BJ (cell line): Measurements from ENCODE around the gene FHAD1. TPM values are rescaled to one million over a fixed set of nuclear protein-coding genes. Genes with fewer than 3 reads are reported as not detected.

Experiments used
- CTCF ChIA-PET: fragments of 350-600 bp; formaldehyde crosslinking; extraction: SDS; loops from one replicate; lab custom pipeline; 2021; ENCODE audit warnings: antibody characterized with exemption, inconsistent platforms; lab: Yijun Ruan, JAX
- POLR2A ChIA-PET: fragments of 300-600 bp; sonication (Branson Sonifier 250); formaldehyde crosslinking; extraction: SDS; loops from one replicate; lab custom pipeline; 2021; ENCODE audit warnings: antibody characterized with exemption; lab: Charles Lee
- DNase-seq: peaks from one replicate; pipeline ENCODE4 v3.0.0-alpha.2; 2011; ENCODE audit warnings: low read depth
- H3K27me3 ChIP-seq: 2 replicates; pipeline ENCODE4 v1.6.0; 2011; ENCODE audit warnings: low read length; ENCODE audit not compliant: control insufficient read depth, insufficient read depth
- H3K36me3 ChIP-seq: 2 replicates; pipeline ENCODE4 v1.5.1; 2011; ENCODE audit warnings: low read length; ENCODE audit not compliant: control insufficient read depth, insufficient read depth
- H3K4me3 ChIP-seq: 2 replicates; pipeline ENCODE4 v1.5.1; 2011; ENCODE audit warnings: low read depth, mild to moderate bottlenecking, control low read depth, low read length
- polyA plus RNA-seq: library from polyadenylated mRNA; depleted of rRNA; stranded (reverse); fragments of >200 nt; gene quantifications from 2 replicates; pipeline ENCODE4 v1.2.3, GENCODE V29; 2011; rRNA removed
- TF ChIP-seq, protein P1 (sequence below): IDR thresholded peaks from 2 replicates; pipeline ENCODE4 v1.5.1; 2011; ENCODE audit warnings: low read depth, mild to moderate bottlenecking, control low read depth, inconsistent platforms, low read length, moderate library complexity; ENCODE audit not compliant: insufficient read depth

Gene FHAD1
- polyA plus RNA-seq, 1 experiment: not detected

DNA sequence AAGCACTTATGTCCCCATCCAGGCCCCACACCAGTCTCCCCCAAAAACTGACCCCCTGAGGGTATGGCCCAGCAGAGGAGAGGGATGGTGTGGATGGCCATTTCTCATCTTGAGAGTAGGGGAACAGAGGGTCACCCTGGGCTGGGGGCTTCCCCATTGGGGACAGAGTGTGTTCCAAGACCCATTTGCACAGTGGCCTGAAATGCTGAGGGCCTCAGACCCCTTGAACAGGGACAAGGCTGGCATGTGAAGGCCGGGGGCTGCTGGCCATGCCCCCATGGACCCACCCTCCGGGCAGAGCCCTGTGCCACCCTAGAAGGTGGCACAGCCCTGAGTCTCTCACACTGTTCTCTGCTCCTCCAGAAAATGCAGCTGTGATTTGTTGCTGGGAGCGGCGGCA is 199.2 kb downstream of the FHAD1 start:
- POLR2A ChIA-PET: no interaction called here

More for the DNA sequence above, 199.2 kb downstream of the FHAD1 start:
- no peak overlapping the region for H3K4me3 ChIP-seq
- TF ChIP-seq, protein P1, sequence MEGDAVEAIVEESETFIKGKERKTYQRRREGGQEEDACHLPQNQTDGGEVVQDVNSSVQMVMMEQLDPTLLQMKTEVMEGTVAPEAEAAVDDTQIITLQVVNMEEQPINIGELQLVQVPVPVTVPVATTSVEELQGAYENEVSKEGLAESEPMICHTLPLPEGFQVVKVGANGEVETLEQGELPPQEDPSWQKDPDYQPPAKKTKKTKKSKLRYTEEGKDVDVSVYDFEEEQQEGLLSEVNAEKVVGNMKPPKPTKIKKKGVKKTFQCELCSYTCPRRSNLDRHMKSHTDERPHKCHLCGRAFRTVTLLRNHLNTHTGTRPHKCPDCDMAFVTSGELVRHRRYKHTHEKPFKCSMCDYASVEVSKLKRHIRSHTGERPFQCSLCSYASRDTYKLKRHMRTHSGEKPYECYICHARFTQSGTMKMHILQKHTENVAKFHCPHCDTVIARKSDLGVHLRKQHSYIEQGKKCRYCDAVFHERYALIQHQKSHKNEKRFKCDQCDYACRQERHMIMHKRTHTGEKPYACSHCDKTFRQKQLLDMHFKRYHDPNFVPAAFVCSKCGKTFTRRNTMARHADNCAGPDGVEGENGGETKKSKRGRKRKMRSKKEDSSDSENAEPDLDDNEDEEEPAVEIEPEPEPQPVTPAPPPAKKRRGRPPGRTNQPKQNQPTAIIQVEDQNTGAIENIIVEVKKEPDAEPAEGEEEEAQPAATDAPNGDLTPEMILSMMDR: no peak
- CTCF ChIA-PET: no interaction called here
- H3K36me3 ChIP-seq: no peaks in the 10 kb centered on the region
- H3K27me3 ChIP-seq: peaks cover 9% of the 10 kb centered on the region
- no peak for DNase-seq

Other genes starting within 250 kb of the FHAD1 start
- gene TMEM51, start 93.5 kb upstream of the FHAD1 start, polyA plus RNA-seq: 1.6 and 2.0 TPM in 2 replicates
- gene EFHD2, start 162.7 kb downstream of the FHAD1 start, polyA plus RNA-seq: 18.9 and 24.0 TPM in 2 replicates
- not detected in 2 replicates for gene CTRC, start 191.2 kb downstream of the FHAD1 start, polyA plus RNA-seq
- not detected in 2 replicates for gene CELA2A, start 209.5 kb downstream of the FHAD1 start, polyA plus RNA-seq
- gene CELA2B, start 228.9 kb downstream of the FHAD1 start, polyA plus RNA-seq: not detected in 2 replicates